H1 (cell line): ENCODE results near the gene KLF13. TPM values are rescaled to one million over a fixed set of nuclear protein-coding genes. Genes with fewer than 3 reads are reported as not detected.

ENCODE experiments used
- PHF8 ChIP-seq: fragments of 200-600 bp; sonication (generic); conservative IDR thresholded peaks from 2 replicates; pipeline ENCODE4 v1.7.1; 2012; ENCODE audit warnings: low read depth, mild to moderate bottlenecking, inconsistent platforms, low read length, moderate library complexity
- polyA plus RNA-seq, 7 experiments: library from polyadenylated mRNA; depleted of rRNA in 3 of 7; stranded (reverse) in 5 of 7; unstranded in 2 of 7; fragments of >200 nt in 5 of 7; fragments of 200-250 nt in 2 of 7; gene quantifications; 1 replicate in 5 of 7; 2 replicates in 1 of 7; 4 replicates in 1 of 7; pipeline versions ENCODE4 v1.2.1 to v1.2.3, GENCODE V29; 2011 to 2013; ENCODE audit warnings: missing spikeins in 2 of 7, mixed read lengths in 2 of 7
- total RNA-seq: library from RNA; stranded (reverse); fragmentation: NEBNext Ultra II Directional; extraction: Animal tissue kit (Norgen Biotek cat#: 25700); gene quantifications from 2 replicates; pipeline ENCODE4 v1.2.1, GENCODE V29; 2021

The KLF13 gene
- total and polyA plus RNA-seq, 2 of the 8 experiments (the other 6 are each of a cell fraction or from before 2014, with no cell fraction given) = 18.3 to 33.4 TPM

DNA sequence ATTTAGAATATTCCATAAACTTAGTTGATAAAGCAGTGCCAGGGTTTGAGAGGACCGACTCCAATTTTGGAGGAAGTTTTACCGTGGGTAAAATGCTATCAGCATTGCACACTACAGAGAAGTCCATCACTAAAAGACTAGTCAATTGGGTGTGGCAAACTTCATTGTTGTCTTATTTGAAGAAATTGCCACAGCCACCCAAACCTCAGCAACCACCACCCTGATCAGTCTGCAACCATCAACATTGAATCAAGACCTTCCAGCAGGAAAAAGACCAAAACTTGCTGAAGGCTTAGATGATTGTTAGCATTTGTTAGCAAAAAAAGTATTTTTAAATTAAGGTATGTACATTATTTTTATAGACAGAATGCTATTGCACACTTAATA lies 60.5 kb downstream of the KLF13 start (continued):
- TF ChIP-seq PHF8 = no peak
